HepG2 (cell line): ENCODE data around the gene MLST8. TPM values are rescaled to one million over a fixed set of nuclear protein-coding genes. Genes with fewer than 3 reads are reported as not detected.

Experiments used
- ATF1 ChIP-seq: IDR thresholded peaks from 2 replicates; pipeline ENCODE4 v1.6.1; 2016; ENCODE audit warnings: mild to moderate bottlenecking, control low read depth
- KDM3A ChIP-seq: IDR thresholded peaks from 2 replicates; pipeline ENCODE4 v1.6.1; 2018; ENCODE audit warnings: low read depth, missing compliant biosample characterization
- KLF9 ChIP-seq: IDR thresholded peaks from 2 replicates; pipeline ENCODE4 v1.6.1; 2016; ENCODE audit warnings: low read depth
- MLLT10 ChIP-seq: sonication (generic); formaldehyde crosslinking; IDR thresholded peaks from 2 replicates; pipeline ENCODE4 v1.4.0; 2020; ENCODE audit warnings: missing genetic modification reagents
- MNT ChIP-seq: fragments of 450-650 bp; IDR thresholded peaks from 2 replicates; pipeline ENCODE4 v1.6.1; 2016
- PRDM4 ChIP-seq: sonication (generic); formaldehyde crosslinking; IDR thresholded peaks from 2 replicates; pipeline ENCODE4 v1.9.0; 2021; ENCODE audit warnings: missing genetic modification reagents, borderline replicate concordance
- SALL2 ChIP-seq: sonication (generic); formaldehyde crosslinking; IDR thresholded peaks from 2 replicates; pipeline ENCODE4 v1.8.1; 2023; ENCODE audit warnings: mild to moderate bottlenecking, missing genetic modification reagents, inconsistent platforms
- ZBTB14 ChIP-seq: sonication (generic); formaldehyde crosslinking; IDR thresholded peaks from 2 replicates; pipeline ENCODE4 v1.4.0; 2020; ENCODE audit warnings: missing genetic modification reagents
- ZBTB38 ChIP-seq: sonication (generic); formaldehyde crosslinking; IDR thresholded peaks from 2 replicates; pipeline ENCODE4 v1.5.1; 2020; ENCODE audit warnings: mild to moderate bottlenecking, missing genetic modification reagents
- ZC3H13 ChIP-seq: sonication (generic); formaldehyde crosslinking; IDR thresholded peaks from 2 replicates; pipeline ENCODE4 v1.8.1; 2023; ENCODE audit warnings: mild to moderate bottlenecking, missing genetic modification reagents, moderate library complexity
- ZKSCAN5 ChIP-seq: sonication (generic); formaldehyde crosslinking; IDR thresholded peaks from 2 replicates; pipeline ENCODE4 v1.5.1; 2020; ENCODE audit warnings: mild to moderate bottlenecking, missing genetic modification reagents
- ZNF160 ChIP-seq: sonication (generic); formaldehyde crosslinking; IDR thresholded peaks from 2 replicates; pipeline ENCODE4 v1.8.0; 2022; ENCODE audit warnings: mild to moderate bottlenecking, inconsistent platforms, missing genetic modification reagents
- ZNF180 ChIP-seq: sonication (generic); formaldehyde crosslinking; IDR thresholded peaks from 2 replicates; pipeline ENCODE4 v1.4.0; 2020; ENCODE audit warnings: low read depth, missing genetic modification reagents, borderline replicate concordance
- ZNF264 ChIP-seq: sonication (generic); formaldehyde crosslinking; IDR thresholded peaks from 2 replicates; pipeline ENCODE4 v1.4.0; 2020; ENCODE audit warnings: missing genetic modification reagents
- ZNF460 ChIP-seq: sonication (generic); formaldehyde crosslinking; IDR thresholded peaks from 2 replicates; pipeline ENCODE4 v1.5.1; 2020; ENCODE audit warnings: missing genetic modification reagents, mild to moderate bottlenecking, borderline replicate concordance
- ZNF557 ChIP-seq: sonication (generic); formaldehyde crosslinking; IDR thresholded peaks from 2 replicates; pipeline ENCODE4 v1.4.0; 2020; ENCODE audit warnings: missing genetic modification reagents
- ZNF577 ChIP-seq: sonication (generic); formaldehyde crosslinking; IDR thresholded peaks from 2 replicates; pipeline ENCODE4 v1.4.0; 2020; ENCODE audit warnings: mild to moderate bottlenecking, low read depth, missing genetic modification reagents, borderline replicate concordance
- ZNF7 ChIP-seq: IDR thresholded peaks from 2 replicates; pipeline ENCODE4 v1.6.1; 2016; ENCODE audit warnings: missing biosample characterization, missing genetic modification reagents
- ZNF724P ChIP-seq: sonication (generic); formaldehyde crosslinking; IDR thresholded peaks from 2 replicates; pipeline ENCODE4 v1.8.0; 2022; ENCODE audit warnings: missing genetic modification reagents, borderline replicate concordance
- polyA plus RNA-seq, 8 experiments: library from polyadenylated mRNA; depleted of rRNA in 3 of 8; stranded (reverse) in 7 of 8; unstranded in 1 of 8; fragments of >200 nt; fragmentation: Illumina TruSeq in 4 of 8; extraction: Trizol in 4 of 8; gene quantifications; 2 replicates each; pipeline versions ENCODE4 v1.2.1 to v1.2.3, GENCODE V29; 2011 to 2016; ENCODE audit warnings: low read depth in 4 of 8, missing spikeins in 1 of 8, mixed read lengths in 1 of 8; ENCODE audit not compliant: insufficient read depth in 1 of 8
- total RNA-seq, 5 experiments: library from RNA; depleted of rRNA; stranded (reverse); fragments of >200 nt; fragmentation: Illumina TruSeq; extraction: Trizol; gene quantifications; 2 replicates each; pipeline ENCODE4 v1.2.3, GENCODE V29; 2016; ENCODE audit warnings: low read depth in 1 of 5
- TF ChIP-seq, protein P1 (sequence below): sonication (generic); formaldehyde crosslinking; IDR thresholded peaks from 2 replicates; pipeline ENCODE4 v1.8.0; 2022; ENCODE audit warnings: missing genetic modification reagents, mild to moderate bottlenecking, inconsistent platforms, borderline replicate concordance
- TF ChIP-seq, protein P2 (sequence below): sonication (generic); formaldehyde crosslinking; IDR thresholded peaks from 2 replicates; pipeline ENCODE4 v1.8.0; 2022; ENCODE audit warnings: mild to moderate bottlenecking, missing genetic modification reagents, moderate library complexity
- TF ChIP-seq, protein P3 (sequence below): sonication (generic); IDR thresholded peaks from 2 replicates; pipeline ENCODE4 v1.6.1; 2016; ENCODE audit warnings: low read depth, borderline replicate concordance

MLST8 gene
- total and polyA plus RNA-seq, 2 of the 13 experiments (the other 11 are each of a cell fraction or from before 2014, with no cell fraction given): 30.8 to 72.7 TPM

DNA sequence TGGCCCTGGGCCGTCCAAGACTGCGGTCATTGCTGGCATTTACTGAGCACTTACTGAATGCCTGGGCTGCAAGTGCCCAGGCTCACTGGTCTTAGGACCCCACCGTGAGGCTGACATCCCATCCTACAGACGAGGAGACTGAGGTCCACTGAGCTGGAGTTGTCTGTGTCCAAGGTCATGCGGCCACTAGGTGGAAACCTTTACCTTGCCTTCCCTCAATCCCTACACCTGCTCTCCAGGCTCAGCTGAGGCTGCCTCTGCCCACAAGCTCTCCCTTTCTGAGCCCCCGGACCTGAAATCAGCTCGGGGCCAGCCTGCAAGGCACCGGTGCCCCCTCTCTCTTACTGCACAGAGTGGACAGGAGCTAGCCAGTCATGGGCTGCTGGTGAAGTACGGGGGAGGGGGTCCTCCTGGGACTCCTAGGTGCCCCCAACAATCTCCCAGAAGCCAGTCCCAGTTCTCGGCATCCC, 10.4 kb upstream of the MLST8 start (continued):
- no peak for TF ChIP-seq ZNF460 (CRISPR knock-in tag)
- no peak for TF ChIP-seq MLLT10
- TF ChIP-seq ZNF180 (CRISPR knock-in tag): no peak
- no peak for TF ChIP-seq ZNF724P (CRISPR knock-in tag)
- TF ChIP-seq PRDM4 (CRISPR knock-in tag): no peak; the same call in 1 of the 2 replicates
- TF ChIP-seq ZKSCAN5 (CRISPR knock-in tag): no peak
- TF ChIP-seq, protein P1, sequence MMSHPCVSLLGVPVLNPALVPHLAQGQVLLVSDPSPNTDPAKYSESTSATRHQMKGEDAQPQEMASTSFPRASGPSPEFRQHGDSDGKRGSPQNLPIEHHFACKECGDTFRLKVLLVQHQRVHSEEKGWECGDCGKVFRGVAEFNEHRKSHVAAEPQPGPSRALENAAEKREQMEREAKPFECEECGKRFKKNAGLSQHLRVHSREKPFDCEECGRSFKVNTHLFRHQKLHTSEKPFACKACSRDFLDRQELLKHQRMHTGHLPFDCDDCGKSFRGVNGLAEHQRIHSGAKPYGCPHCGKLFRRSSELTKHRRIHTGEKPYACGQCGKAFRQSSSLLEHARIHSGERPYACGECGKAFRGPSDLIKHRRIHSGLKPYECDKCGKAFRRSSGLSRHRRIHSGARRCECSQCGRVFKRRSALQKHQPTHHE: no peak
- peak; percentile 42; the same call in 1 of the 2 replicates for TF ChIP-seq ZBTB38 (CRISPR knock-in tag)
- no peak for TF ChIP-seq KDM3A
- TF ChIP-seq, protein P2, sequence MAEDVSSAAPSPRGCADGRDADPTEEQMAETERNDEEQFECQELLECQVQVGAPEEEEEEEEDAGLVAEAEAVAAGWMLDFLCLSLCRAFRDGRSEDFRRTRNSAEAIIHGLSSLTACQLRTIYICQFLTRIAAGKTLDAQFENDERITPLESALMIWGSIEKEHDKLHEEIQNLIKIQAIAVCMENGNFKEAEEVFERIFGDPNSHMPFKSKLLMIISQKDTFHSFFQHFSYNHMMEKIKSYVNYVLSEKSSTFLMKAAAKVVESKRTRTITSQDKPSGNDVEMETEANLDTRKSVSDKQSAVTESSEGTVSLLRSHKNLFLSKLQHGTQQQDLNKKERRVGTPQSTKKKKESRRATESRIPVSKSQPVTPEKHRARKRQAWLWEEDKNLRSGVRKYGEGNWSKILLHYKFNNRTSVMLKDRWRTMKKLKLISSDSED: no peak
- TF ChIP-seq ZNF557 (CRISPR knock-in tag): no peak
- no peak for TF ChIP-seq ZNF264 (CRISPR knock-in tag)
- TF ChIP-seq ZC3H13: no peak
- TF ChIP-seq ATF1 (CRISPR knock-in tag): no peak
- no peak for TF ChIP-seq ZNF160
- no peak for TF ChIP-seq ZNF577
- TF ChIP-seq MNT: no peak
- TF ChIP-seq KLF9 (CRISPR knock-in tag): no peak
- TF ChIP-seq ZBTB14 (CRISPR knock-in tag): no peak
- TF ChIP-seq, protein P3, sequence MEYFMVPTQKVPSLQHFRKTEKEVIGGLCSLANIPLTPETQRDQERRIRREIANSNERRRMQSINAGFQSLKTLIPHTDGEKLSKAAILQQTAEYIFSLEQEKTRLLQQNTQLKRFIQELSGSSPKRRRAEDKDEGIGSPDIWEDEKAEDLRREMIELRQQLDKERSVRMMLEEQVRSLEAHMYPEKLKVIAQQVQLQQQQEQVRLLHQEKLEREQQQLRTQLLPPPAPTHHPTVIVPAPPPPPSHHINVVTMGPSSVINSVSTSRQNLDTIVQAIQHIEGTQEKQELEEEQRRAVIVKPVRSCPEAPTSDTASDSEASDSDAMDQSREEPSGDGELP: peak; percentile 65; the same call in 1 of the 2 replicates
- no peak for TF ChIP-seq ZNF7 (CRISPR knock-in tag)
- no peak for TF ChIP-seq SALL2 (CRISPR knock-in tag)
